Esophagus squamous epithelium (tissue), 4 donors: ENCODE results near the gene VAV2.

ENCODE experiments used
- POLR2A ChIP-seq, 4 donors: fragments of 450-650 bp; IDR thresholded peaks; one replicate each; pipeline ENCODE4 v1.6.1; 2017; ENCODE audit warnings: antibody characterized with exemption in 4 of 4, mild to moderate bottlenecking in 4 of 4, moderate library complexity in 3 of 4
- TF ChIP-seq, protein P1 (sequence below), 6 experiments: fragments of 450-650 bp in 4 of 6; fragments of 200-600 bp in 2 of 6; sonication (generic) in 2 of 6; IDR thresholded peaks; one replicate each; pipeline ENCODE4 v1.5.1; 2016 to 2019; ENCODE audit warnings: antibody characterized with exemption in 6 of 6, mild to moderate bottlenecking in 4 of 6, moderate library complexity in 4 of 6

DNA sequence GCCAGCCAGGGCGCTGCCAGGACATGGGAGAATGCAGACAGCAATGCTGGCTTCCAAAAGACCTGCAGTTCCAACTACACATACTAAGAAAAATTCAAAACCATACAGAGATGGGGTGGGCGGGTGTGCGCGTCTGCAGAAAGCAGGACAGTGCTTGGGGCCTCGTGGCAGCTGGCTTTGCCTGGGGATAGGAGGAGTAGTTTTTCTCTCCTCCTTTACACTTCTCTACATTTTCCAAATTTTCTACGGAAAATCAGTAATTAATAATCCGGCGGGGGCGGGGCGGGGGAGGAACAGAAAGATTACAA is 210.3 kb downstream of the VAV2 start:
- TF ChIP-seq, protein P1, sequence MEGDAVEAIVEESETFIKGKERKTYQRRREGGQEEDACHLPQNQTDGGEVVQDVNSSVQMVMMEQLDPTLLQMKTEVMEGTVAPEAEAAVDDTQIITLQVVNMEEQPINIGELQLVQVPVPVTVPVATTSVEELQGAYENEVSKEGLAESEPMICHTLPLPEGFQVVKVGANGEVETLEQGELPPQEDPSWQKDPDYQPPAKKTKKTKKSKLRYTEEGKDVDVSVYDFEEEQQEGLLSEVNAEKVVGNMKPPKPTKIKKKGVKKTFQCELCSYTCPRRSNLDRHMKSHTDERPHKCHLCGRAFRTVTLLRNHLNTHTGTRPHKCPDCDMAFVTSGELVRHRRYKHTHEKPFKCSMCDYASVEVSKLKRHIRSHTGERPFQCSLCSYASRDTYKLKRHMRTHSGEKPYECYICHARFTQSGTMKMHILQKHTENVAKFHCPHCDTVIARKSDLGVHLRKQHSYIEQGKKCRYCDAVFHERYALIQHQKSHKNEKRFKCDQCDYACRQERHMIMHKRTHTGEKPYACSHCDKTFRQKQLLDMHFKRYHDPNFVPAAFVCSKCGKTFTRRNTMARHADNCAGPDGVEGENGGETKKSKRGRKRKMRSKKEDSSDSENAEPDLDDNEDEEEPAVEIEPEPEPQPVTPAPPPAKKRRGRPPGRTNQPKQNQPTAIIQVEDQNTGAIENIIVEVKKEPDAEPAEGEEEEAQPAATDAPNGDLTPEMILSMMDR (IDR thresholded peaks at IDR 0.05), result no peak
- no peak for TF ChIP-seq POLR2A (IDR thresholded peaks at IDR 0.05)
